ENCODE measurements around the gene CIB1.

The CIB1 gene

DNA sequence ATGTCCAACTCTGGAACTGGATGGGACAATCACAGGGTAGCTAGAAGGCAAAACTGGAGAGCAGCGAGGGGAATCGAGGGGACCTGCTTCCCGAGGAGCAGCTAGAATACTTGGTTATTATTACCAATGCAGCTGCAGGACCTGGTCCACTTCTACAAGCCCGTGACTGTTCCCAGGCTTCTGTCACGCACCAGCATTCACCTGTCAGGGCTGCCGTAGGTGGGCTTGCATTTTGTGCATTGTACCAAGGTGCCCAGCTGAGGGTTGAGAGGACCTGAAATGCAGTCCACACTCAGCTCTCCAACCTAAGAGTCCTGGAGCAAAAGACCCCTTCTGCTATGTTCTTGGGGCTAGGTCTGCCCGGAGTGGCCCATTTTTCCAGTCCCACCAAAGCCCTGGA lies 30.3 kb downstream of the CIB1 start:
- H3K4me3 Mint-ChIP-seq, result peak overlapping the region; percentile 98
- H3K9me3 Mint-ChIP-seq, result no peaks in the 10 kb centered on the region
- H3K27me3 Mint-ChIP-seq, result no peaks in the 10 kb centered on the region
- no peak for ATAC-seq (ENCODE audit: low read depth)
- no peak for DNase-seq (ENCODE audit: low spot score in 2 of 2)
- peaks cover 62% of the 10 kb centered on the region for H3K4me1 Mint-ChIP-seq
- peak overlapping the region; percentile 93 for H3K27ac Mint-ChIP-seq
- H3K36me3 Mint-ChIP-seq, result peaks cover 26% of the 10 kb centered on the region

DNA sequence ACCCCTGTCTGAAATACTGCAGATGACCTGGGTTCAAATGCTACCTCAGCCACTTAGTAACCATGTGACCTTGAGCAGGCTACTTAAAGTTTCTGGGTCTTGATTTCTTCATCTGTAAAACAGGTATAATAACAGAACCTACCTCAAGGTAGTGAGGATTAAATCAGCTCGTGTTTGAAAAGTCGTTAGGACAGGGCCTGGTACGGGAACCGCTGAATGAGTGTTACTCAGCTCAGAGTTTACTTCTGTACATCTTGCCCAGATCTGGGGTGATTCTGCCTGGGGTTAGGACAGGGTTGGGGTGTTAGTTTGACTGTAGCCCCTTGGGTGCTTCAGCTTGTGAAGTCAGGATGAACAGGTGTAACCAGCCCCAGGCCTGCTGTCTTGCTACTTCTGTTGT lies 30.8 kb downstream of the CIB1 start:
- Mint-ChIP-seq H3K27me3 (no peaks in the 10 kb centered on the region), H3K9me3 (no peaks in the 10 kb centered on the region), H3K4me3 (peak overlapping the region; percentile 98), H3K36me3 (peaks cover 27% of the 10 kb centered on the region), H3K27ac (peak overlapping the region; percentile 93), H3K4me1 (peaks cover 62% of the 10 kb centered on the region)
- DNase-seq (ENCODE audit: low spot score in 2 of 2) (no peak), ATAC-seq (ENCODE audit: low read depth) (no peak)

GRCh38 chr15:90201944-90202375 lies 31.8 kb downstream of the CIB1 start:
- peaks cover 58% of the 10 kb centered on the region for H3K4me1 Mint-ChIP-seq
- peak overlapping the region; percentile 93 for H3K27ac Mint-ChIP-seq
- no peak for ATAC-seq (ENCODE audit: low read depth)
- peak overlapping the region; percentile 98 for H3K4me3 Mint-ChIP-seq
- DNase-seq (ENCODE audit: low spot score in 2 of 2), result no peak
- no peaks in the 10 kb centered on the region for H3K9me3 Mint-ChIP-seq
- no peaks in the 10 kb centered on the region for H3K27me3 Mint-ChIP-seq
- peaks cover 20% of the 10 kb centered on the region for H3K36me3 Mint-ChIP-seq

GRCh38 chr15:90201130-90201943 lies 32.4 kb downstream of the CIB1 start, which contains the start of gene SEMA4B:
SEMA4B (plus strand) TSS chr15:90201330; CDS start chr15:90201579, 249 bp downstream.
- Mint-ChIP-seq H3K4me1 (peaks cover 59% of the 10 kb centered on the region), H3K27ac (peak within 1 kb of the TSS; percentile 93), H3K4me3 (peak within 1 kb of the TSS; percentile 98), H3K36me3 (peaks cover 18% of the 10 kb centered on the region), H3K27me3 (no peaks in the 10 kb centered on the region), H3K9me3 (no peaks in the 10 kb centered on the region)
- ATAC-seq (ENCODE audit: low read depth) (peak; percentile 91), DNase-seq (ENCODE audit: low spot score in 2 of 2) (peak; percentile 57 to 72)

DNA sequence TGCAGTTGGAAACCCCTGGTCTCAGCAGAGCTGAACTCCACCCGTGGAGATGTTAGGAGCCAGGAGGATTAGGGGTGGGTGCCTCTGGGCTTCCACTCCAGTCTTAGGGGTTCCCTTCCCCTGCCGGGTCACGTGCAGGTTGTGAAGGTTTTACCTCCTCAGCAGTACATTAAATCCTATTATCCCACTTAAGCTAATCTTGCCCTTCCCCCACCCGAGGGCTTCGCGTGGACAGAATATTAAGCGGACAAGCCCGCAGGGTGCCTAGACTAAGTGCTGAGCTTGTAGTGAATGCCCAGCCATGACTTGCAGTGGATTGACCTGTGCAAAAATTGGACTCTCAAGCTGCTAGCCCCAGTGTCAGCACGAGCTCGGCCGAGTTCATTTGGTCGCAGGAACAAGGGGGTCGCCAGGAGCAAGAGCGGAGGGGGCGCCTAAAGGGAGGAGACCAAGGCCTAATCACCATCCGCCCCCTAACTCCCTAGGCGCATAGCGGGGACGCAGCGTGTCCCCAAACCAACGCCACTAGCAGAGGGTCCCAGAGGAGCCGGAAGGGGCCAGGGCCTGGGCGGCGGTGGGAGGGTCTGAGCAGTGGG lies 33.1 kb downstream of the CIB1 start:
- ATAC-seq (ENCODE audit: low read depth) (no peak), DNase-seq (ENCODE audit: low spot score in 2 of 2) (no peak)
- H3K27ac Mint-ChIP-seq, result peak overlapping the region; percentile 56
- peaks cover 14% of the 10 kb centered on the region for H3K36me3 Mint-ChIP-seq
- H3K4me1 Mint-ChIP-seq, result peaks cover 52% of the 10 kb centered on the region
- peak overlapping the region; percentile 90 for H3K4me3 Mint-ChIP-seq
- no peaks in the 10 kb centered on the region for H3K9me3 Mint-ChIP-seq
- H3K27me3 Mint-ChIP-seq, result no peaks in the 10 kb centered on the region

GRCh38 chr15:90194655-90195054 lies 39.1 kb downstream of the CIB1 start:
- Mint-ChIP-seq H3K4me3 (peak overlapping the region; percentile 31), H3K27me3 (no peaks in the 10 kb centered on the region), H3K9me3 (no peaks in the 10 kb centered on the region), H3K4me1 (peaks cover 56% of the 10 kb centered on the region), H3K36me3 (peaks cover 14% of the 10 kb centered on the region), H3K27ac (peak overlapping the region; percentile 74)
- no peak for ATAC-seq (ENCODE audit: low read depth)
- no peak for DNase-seq (ENCODE audit: low spot score in 2 of 2)

GRCh38 chr15:90192961-90193786 lies 40.6 kb downstream of the CIB1 start:
- no peak for DNase-seq (ENCODE audit: low spot score in 2 of 2)
- no peaks in the 10 kb centered on the region for H3K27me3 Mint-ChIP-seq
- H3K9me3 Mint-ChIP-seq, result no peaks in the 10 kb centered on the region
- H3K27ac Mint-ChIP-seq, result peak overlapping the region; percentile 96
- peaks cover 12% of the 10 kb centered on the region for H3K36me3 Mint-ChIP-seq
- ATAC-seq (ENCODE audit: low read depth), result no peak
- H3K4me3 Mint-ChIP-seq, result peak overlapping the region; percentile 91
- H3K4me1 Mint-ChIP-seq, result peaks cover 52% of the 10 kb centered on the region

GRCh38 chr15:90191794-90192509 lies 41.8 kb downstream of the CIB1 start:
- no peaks in the 10 kb centered on the region for H3K27me3 Mint-ChIP-seq
- peak overlapping the region; percentile 96 for H3K27ac Mint-ChIP-seq
- DNase-seq (ENCODE audit: low spot score in 2 of 2) (peak; percentile 65 to 71), ATAC-seq (ENCODE audit: low read depth) (peak; percentile 75)
- H3K4me1 Mint-ChIP-seq, result peaks cover 58% of the 10 kb centered on the region
- H3K4me3 Mint-ChIP-seq, result peak overlapping the region; percentile 91
- peaks cover 17% of the 10 kb centered on the region for H3K36me3 Mint-ChIP-seq
- no peaks in the 10 kb centered on the region for H3K9me3 Mint-ChIP-seq

DNA sequence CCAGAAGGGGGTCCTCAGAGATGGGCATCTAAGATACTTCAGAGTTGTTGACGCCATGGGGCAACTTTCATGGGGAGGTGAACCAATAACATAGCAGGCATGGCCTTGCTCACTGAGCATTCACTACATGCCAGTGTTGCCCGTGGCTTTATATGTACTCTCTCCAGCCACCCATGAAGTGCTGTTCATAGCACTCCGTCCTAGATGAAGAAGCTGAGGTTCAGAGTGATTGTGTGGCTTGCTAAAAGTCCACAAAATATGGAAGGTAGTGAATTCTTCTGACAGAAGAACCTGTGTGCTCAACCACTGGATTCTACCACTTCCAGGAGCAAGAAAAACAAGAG lies 42.4 kb downstream of the CIB1 start:
- H3K4me1 Mint-ChIP-seq, result peaks cover 54% of the 10 kb centered on the region
- peak; percentile 34 for ATAC-seq (ENCODE audit: low read depth)
- H3K36me3 Mint-ChIP-seq, result peaks cover 15% of the 10 kb centered on the region
- peak overlapping the region; percentile 96 for H3K27ac Mint-ChIP-seq
- no peak for DNase-seq (ENCODE audit: low spot score in 2 of 2)
- no peaks in the 10 kb centered on the region for H3K27me3 Mint-ChIP-seq
- H3K4me3 Mint-ChIP-seq, result peak overlapping the region; percentile 91
- H3K9me3 Mint-ChIP-seq, result no peaks in the 10 kb centered on the region

GRCh38 chr15:90190606-90191343 lies 43.0 kb downstream of the CIB1 start:
- ATAC-seq (ENCODE audit: low read depth), result peak; percentile 72
- H3K4me3 Mint-ChIP-seq, result peak overlapping the region; percentile 91
- peak overlapping the region; percentile 96 for H3K27ac Mint-ChIP-seq
- peaks cover 16% of the 10 kb centered on the region for H3K36me3 Mint-ChIP-seq
- peaks cover 56% of the 10 kb centered on the region for H3K4me1 Mint-ChIP-seq
- peak; percentile 62 to 67 for DNase-seq (ENCODE audit: low spot score in 2 of 2)
- H3K9me3 Mint-ChIP-seq, result no peaks in the 10 kb centered on the region
- H3K27me3 Mint-ChIP-seq, result no peaks in the 10 kb centered on the region

DNA sequence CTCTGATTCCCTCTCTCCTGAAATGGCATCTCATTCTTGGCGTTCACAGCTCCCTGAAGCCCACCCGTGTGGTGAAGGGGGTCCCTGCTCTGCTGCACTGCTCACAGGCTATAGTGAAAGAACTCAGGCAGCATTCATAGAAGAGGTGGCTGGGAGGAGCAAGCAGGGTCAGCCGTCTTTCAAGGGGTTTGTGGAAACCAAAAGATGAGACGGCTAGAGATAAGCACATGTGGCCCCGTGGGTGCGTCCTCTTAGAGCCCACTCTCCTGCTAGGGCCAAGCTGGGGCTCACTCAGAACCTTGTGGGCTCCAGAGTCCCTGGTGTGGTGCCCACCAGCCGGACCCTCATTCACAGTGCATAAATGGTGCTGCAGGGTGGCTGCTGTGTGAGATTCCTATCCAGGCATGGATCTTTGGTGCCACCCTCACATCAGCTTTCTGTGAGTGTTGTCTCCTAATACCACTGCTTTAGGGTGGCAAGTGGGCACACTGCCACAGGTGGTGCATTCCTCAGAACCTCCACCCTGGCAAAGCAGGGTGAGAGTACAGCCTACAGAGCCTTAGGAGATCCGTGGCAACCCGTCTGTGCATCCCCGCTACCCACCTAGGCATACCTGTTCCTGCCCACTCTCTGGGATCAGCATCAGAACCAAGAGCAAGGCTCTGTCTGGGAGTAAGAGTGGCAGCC lies 43.8 kb downstream of the CIB1 start:
- Mint-ChIP-seq H3K4me3 (peak overlapping the region; percentile 91), H3K27me3 (no peaks in the 10 kb centered on the region), H3K9me3 (no peaks in the 10 kb centered on the region), H3K27ac (peak overlapping the region; percentile 96), H3K36me3 (peaks cover 14% of the 10 kb centered on the region), H3K4me1 (peaks cover 54% of the 10 kb centered on the region)
- no peak for ATAC-seq (ENCODE audit: low read depth)
- DNase-seq (ENCODE audit: low spot score in 2 of 2), result no peak

DNA sequence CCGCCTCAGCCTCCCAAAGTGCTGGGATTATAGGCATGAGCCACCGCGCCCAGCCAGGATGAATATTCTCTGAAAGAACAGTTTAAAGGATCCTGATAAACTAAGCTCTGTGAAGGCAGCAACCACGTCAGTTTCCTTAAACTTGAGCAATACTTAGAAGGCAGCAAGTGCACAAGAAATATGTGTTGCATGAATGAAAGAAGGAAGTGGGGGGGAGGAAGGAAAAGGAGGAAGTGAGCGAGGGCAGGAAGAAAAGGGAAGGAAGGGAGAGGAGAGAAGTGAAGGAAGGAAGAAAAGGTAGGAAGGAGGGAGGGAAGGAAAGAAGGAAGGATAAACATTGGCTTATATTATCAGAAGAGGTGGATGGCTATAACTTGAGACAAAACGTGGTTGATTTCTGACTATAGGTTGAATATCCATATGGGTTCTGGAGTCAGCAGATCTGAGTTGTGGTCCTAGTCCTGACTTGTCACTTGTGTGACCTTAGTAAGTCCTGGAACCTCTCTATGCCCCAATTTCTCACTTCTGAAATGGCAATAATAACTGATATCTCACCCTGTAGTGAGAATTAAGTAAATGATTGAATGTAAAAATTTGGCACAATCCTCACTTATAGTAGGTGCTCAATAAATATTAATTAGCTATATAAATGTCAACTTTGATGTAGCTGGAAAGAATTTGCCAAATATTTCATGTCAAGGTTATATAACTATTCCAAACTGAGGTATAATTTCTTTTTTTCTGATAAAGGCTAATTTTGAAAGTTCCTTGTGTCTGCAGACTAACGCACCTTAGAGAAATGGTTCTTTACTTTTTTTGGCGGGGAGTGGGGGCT lies 44.6 kb downstream of the CIB1 start:
- H3K4me3 Mint-ChIP-seq, result peak overlapping the region; percentile 91
- peaks cover 9% of the 10 kb centered on the region for H3K36me3 Mint-ChIP-seq
- no peaks in the 10 kb centered on the region for H3K27me3 Mint-ChIP-seq
- H3K27ac Mint-ChIP-seq, result peak overlapping the region; percentile 96
- H3K9me3 Mint-ChIP-seq, result no peaks in the 10 kb centered on the region
- DNase-seq (ENCODE audit: low spot score in 2 of 2) (no peak), ATAC-seq (ENCODE audit: low read depth) (no peak)
- H3K4me1 Mint-ChIP-seq, result peaks cover 51% of the 10 kb centered on the region

Measured in memory B cell (primary cell).